Lower leg skin (tissue), 3 donors: ENCODE data around the gene KLRC4.

ENCODE experiments used
- POLR2A ChIP-seq, 2 donors: fragments of 450-650 bp; IDR thresholded peaks; one replicate each; pipeline ENCODE4 v1.6.1; 2016 to 2017; ENCODE audit warnings: antibody characterized with exemption in 2 of 2, mild to moderate bottlenecking in 1 of 2, moderate library complexity in 1 of 2
- TF ChIP-seq, protein P1 (sequence below), 3 donors: fragments of 450-650 bp; IDR thresholded peaks; one replicate each; pipeline ENCODE4 v1.5.1; 2016; ENCODE audit warnings: antibody characterized with exemption in 3 of 3, mild to moderate bottlenecking in 3 of 3, moderate library complexity in 2 of 3

- TF ChIP-seq, protein P1, sequence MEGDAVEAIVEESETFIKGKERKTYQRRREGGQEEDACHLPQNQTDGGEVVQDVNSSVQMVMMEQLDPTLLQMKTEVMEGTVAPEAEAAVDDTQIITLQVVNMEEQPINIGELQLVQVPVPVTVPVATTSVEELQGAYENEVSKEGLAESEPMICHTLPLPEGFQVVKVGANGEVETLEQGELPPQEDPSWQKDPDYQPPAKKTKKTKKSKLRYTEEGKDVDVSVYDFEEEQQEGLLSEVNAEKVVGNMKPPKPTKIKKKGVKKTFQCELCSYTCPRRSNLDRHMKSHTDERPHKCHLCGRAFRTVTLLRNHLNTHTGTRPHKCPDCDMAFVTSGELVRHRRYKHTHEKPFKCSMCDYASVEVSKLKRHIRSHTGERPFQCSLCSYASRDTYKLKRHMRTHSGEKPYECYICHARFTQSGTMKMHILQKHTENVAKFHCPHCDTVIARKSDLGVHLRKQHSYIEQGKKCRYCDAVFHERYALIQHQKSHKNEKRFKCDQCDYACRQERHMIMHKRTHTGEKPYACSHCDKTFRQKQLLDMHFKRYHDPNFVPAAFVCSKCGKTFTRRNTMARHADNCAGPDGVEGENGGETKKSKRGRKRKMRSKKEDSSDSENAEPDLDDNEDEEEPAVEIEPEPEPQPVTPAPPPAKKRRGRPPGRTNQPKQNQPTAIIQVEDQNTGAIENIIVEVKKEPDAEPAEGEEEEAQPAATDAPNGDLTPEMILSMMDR (IDR thresholded peaks at IDR 0.05): no peak
- TF ChIP-seq POLR2A (IDR thresholded peaks at IDR 0.05): no peak
Measured at GRCh38 chr12:10361622-10362021, 47.9 kb downstream of the KLRC4 start.
